ENCODE data around the gene ZFYVE21. TPM values are rescaled to one million over a fixed set of nuclear protein-coding genes. Genes with fewer than 3 reads are reported as not detected.
A peak's percentile ranks its signal among the peaks of the same experiment; 100 is the strongest.

Gene ZFYVE21
- polyA plus RNA-seq, 2 of the 4 experiments (the other 2 are of a cell fraction) = 28.7 to 33.0 TPM

DNA sequence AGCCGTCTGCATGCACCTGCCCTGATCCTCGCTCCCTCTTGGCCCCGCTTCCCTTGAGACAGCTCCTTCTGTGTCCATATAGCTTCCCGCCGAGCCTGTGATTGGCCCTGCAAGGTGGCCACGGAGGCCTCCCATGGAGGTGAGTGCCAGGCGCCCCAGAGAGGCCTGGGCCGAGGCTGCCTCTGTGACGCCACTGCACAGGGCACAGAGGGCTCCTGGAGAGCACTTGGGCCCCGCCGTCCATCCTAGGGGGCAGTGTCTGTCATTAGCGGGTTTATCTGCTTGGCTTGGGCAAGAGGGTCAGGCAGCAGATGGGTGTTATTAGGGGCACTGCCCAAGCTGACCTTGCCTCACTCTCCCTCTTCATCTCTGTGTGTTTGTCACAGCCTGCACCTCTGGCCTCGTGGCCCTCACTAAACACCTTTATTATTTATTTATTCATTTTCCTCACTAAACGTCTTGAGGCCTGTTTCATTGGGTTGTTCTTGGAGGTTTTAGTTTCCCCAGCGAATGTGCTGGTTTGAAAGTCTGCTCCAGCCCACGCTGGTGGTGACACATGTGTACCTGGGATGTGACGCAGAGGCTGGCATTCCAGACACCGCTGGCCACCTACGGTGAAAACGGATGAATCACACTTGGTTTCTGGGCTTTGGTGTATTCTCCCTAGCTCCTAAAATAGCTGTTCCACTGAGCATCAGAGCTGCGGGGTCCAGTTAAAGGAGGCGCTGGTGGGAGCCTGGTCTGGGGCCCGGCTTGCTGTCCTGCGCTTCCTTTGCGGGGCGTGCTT lies 5.9 kb downstream of the ZFYVE21 start:
- DNase-seq (ENCODE audit: low read depth in 1 of 2, low spot score in 1 of 2) (peak; percentile 35 to 42), ATAC-seq (peak; percentile 3 to 50; a peak in 3 of 6 replicates), FAIRE-seq (no peak)
- Histone ChIP-seq H3K9me3 (no peaks in the 10 kb centered on the region), H3K4me3 (no peak overlapping the region), H3K4me1 (peaks cover 14% of the 10 kb centered on the region; the same call in 2 of the 3 replicates), H3K4me2 (peak overlapping the region; percentile 27; the same call in 2 of the 3 replicates), H3K27ac (peak overlapping the region; percentile 28 to 42; a peak in 3 of 6 replicates)
- 71% methylated on average over 25 of the region's 26 CpGs for WGBS (ENCODE audit: missing lambda C conversion rate)
- ChIA-PET CTCF (interaction anchor here (0.7 to 1.3 kb wide), 3 partner anchors 20 to 1995 kb away, joined by 3 read pairs; no protein-coding TSS in a partner anchor), POLR2A (no interaction called here)
- no peak for TF ChIP-seq BHLHE40 (IDR thresholded peaks at IDR 0.05; ENCODE audit: low read depth, low read length)
- TF ChIP-seq ZNF302 (CRISPR knock-in tag; IDR thresholded peaks at IDR 0.05) = no peak
- TF ChIP-seq, protein P1, sequence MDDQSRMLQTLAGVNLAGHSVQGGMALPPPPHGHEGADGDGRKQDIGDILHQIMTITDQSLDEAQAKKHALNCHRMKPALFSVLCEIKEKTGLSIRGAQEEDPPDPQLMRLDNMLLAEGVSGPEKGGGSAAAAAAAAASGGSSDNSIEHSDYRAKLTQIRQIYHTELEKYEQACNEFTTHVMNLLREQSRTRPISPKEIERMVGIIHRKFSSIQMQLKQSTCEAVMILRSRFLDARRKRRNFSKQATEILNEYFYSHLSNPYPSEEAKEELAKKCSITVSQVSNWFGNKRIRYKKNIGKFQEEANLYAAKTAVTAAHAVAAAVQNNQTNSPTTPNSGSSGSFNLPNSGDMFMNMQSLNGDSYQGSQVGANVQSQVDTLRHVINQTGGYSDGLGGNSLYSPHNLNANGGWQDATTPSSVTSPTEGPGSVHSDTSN (IDR thresholded peaks at IDR 0.05) = no peak
- no peak for TF ChIP-seq MYC (IDR thresholded peaks at IDR 0.05; ENCODE audit: borderline replicate concordance, low read length)
- TF ChIP-seq HOXB5 (CRISPR knock-in tag; IDR thresholded peaks at IDR 0.05) = no peak
- TF ChIP-seq FOSL2 (IDR thresholded peaks at IDR 0.05) = no peak
- peak; percentile 34 for TF ChIP-seq FOSL2 (CRISPR knock-in tag; IDR thresholded peaks at IDR 0.05)
- TF ChIP-seq EP300 (IDR thresholded peaks at IDR 0.05) = no peak
- no peak for TF ChIP-seq SREBF2 (IDR thresholded peaks at IDR 0.05)
- TF ChIP-seq, protein P2, sequence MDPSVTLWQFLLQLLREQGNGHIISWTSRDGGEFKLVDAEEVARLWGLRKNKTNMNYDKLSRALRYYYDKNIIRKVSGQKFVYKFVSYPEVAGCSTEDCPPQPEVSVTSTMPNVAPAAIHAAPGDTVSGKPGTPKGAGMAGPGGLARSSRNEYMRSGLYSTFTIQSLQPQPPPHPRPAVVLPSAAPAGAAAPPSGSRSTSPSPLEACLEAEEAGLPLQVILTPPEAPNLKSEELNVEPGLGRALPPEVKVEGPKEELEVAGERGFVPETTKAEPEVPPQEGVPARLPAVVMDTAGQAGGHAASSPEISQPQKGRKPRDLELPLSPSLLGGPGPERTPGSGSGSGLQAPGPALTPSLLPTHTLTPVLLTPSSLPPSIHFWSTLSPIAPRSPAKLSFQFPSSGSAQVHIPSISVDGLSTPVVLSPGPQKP (IDR thresholded peaks at IDR 0.05; ENCODE audit: low read depth, low read length) = no peak

DNA sequence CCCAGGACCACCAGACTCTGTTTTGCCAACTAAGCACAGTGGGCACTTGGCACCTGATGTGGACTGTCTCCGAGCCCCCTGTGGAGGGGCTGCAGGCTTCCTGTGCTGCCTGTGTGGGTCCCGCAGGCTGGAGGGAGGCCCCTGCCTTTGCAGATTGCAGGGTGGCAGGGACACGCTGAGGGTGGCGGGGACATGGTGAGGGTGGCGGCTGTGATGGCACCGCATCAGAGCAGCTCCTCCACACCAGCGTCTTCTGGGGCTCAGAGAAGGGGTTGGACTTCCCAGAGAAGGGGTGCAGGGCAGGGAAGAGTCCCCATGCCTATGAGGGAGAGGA lies 8.1 kb downstream of the ZFYVE21 start:
- FAIRE-seq (no peak), ATAC-seq (no peak; a peak in 1 of 6 replicates), DNase-seq (ENCODE audit: low read depth in 1 of 2, low spot score in 1 of 2) (no peak)
- Histone ChIP-seq H3K4me2 (no peak overlapping the region), H3K4me3 (no peak overlapping the region), H3K9me3 (no peaks in the 10 kb centered on the region), H3K27ac (no peak overlapping the region), H3K4me1 (peaks cover 9% of the 10 kb centered on the region; the same call in 2 of the 3 replicates)
- TF ChIP-seq RARB (CRISPR knock-in tag; IDR thresholded peaks at IDR 0.05) (no peak), TFCP2L1 (CRISPR knock-in tag; IDR thresholded peaks at IDR 0.05) (no peak), KDM5A (IDR thresholded peaks at IDR 0.05) (no peak), KDM1A (IDR thresholded peaks at IDR 0.05; ENCODE audit: low read depth) (no peak), RCOR1 (IDR thresholded peaks at IDR 0.05; ENCODE audit: low read depth, low read length) (no peak)
- TF ChIP-seq, protein P1 (IDR thresholded peaks at IDR 0.05) = no peak
- ChIA-PET CTCF (interaction anchor here (1.4 kb wide), 1 partner anchor 12 kb away, joined by 3 read pairs; no protein-coding TSS in a partner anchor), POLR2A (no interaction called here)
- WGBS (ENCODE audit: missing lambda C conversion rate) = 82% methylated on average over 2 of the region's 7 CpGs

DNA sequence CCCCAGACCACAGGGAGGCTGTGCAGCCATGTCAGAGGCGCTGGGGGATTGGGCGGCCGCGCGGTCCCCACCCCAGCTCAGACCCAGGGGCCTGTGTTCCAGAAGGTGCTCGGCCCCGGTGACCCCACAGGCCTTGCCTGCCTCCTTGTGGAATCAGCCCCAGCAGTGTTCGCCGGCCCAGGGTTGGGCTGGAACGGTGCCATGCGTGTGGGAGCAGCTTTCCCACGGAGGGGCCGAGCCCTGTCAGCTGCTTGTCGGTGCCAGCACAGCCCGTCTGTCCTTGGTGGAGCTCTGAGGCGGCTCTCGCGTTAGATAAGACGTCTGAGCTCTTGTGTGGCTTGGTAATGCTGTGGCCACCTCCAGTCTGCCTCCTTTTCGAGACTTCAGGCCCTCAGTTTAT lies 8.5 kb downstream of the ZFYVE21 start:
- WGBS (ENCODE audit: missing lambda C conversion rate) = 89% methylated on average over 14 of the region's 20 CpGs
- CTCF ChIA-PET = interaction anchor here (1.1 to 1.4 kb wide), 2 partner anchors 11 to 186 kb away, joined by 3 read pairs; no protein-coding TSS in a partner anchor
- Histone ChIP-seq H3K4me2 (no peak overlapping the region), H3K4me3 (no peak overlapping the region), H3K27ac (no peak overlapping the region), H3K9me3 (no peaks in the 10 kb centered on the region), H3K4me1 (peaks cover 9% of the 10 kb centered on the region; the same call in 2 of the 3 replicates)
- DNase-seq (ENCODE audit: low read depth in 1 of 2, low spot score in 1 of 2) (no peak), ATAC-seq (no peak), FAIRE-seq (no peak)
- TF ChIP-seq HOXA7 (CRISPR knock-in tag; IDR thresholded peaks at IDR 0.05) = no peak
- TF ChIP-seq POLR2A (IDR thresholded peaks at IDR 0.05; ENCODE audit: low read length) = no peak
- no peak for TF ChIP-seq FOSL2 (IDR thresholded peaks at IDR 0.05)
- TF ChIP-seq FOSL2 (CRISPR knock-in tag; IDR thresholded peaks at IDR 0.05) = no peak
- no peak for TF ChIP-seq RNF2 (IDR thresholded peaks at IDR 0.05; ENCODE audit: borderline replicate concordance, low read depth)
- TF ChIP-seq FOXS1 (CRISPR knock-in tag; IDR thresholded peaks at IDR 0.05) = no peak
- TF ChIP-seq CHD2 (IDR thresholded peaks at IDR 0.05; ENCODE audit: low read length, partially characterized antibody) = no peak
- no peak for TF ChIP-seq ZC3H11A (IDR thresholded peaks at IDR 0.05)
- POLR2A ChIA-PET = no interaction called here

Data from A549 (cell line).